GM19324 (cell line): ENCODE measurements around the gene IP6K2.

Experiments used
- ATAC-seq: cut with Tn5 transposase; IDR thresholded peaks from one replicate; pipeline ENCODE4 v1.9.1; 2021; ENCODE audit warnings: mild to moderate bottlenecking, moderate library complexity; ENCODE audit not compliant: unreplicated experiment, low FRiP score

Gene IP6K2

GRCh38 chr3:48692551-48692950, 24.5 kb downstream of the IP6K2 start:
- ATAC-seq, result no peak

GRCh38 chr3:48690846-48691458, 26.1 kb downstream of the IP6K2 start:
- no peak for ATAC-seq

GRCh38 chr3:48689384-48689783, 27.6 kb downstream of the IP6K2 start:
- ATAC-seq, result no peak

GRCh38 chr3:48688737-48689075, 28.3 kb downstream of the IP6K2 start:
- ATAC-seq, result no peak

DNA sequence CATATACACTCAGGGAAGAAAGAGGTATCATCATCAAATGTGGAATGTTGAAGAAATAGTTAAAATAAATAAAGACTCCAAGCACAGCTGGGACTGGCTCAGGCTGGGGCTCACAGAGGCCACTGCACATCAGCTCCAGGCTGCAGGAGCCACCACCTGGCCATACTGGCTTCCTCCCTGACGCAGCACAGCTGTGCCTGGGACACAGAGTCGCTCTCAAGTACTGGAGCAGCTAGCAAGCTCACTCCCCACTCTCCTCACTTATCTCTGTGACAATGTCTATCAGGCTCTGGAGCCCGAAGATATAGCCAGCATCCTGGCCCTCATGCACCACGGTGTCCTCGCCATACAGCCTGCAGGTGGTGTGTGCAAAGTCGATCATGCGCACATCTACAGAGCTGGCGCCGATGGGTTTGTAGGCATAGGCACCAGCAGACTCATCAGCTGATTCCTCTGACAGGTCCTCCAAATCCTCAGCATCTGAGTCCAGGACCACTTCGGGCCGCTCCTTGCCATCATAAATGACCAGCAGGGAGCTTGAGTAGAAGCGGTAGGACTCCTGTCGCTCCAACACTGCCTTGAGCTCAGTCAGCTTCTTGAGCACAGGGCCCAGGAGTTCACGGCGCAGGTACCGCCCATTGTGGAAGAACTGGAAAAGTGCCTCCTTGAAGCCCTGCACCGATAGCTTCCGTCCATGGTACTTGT, 28.8 kb downstream of the IP6K2 start:
- no peak for ATAC-seq

DNA sequence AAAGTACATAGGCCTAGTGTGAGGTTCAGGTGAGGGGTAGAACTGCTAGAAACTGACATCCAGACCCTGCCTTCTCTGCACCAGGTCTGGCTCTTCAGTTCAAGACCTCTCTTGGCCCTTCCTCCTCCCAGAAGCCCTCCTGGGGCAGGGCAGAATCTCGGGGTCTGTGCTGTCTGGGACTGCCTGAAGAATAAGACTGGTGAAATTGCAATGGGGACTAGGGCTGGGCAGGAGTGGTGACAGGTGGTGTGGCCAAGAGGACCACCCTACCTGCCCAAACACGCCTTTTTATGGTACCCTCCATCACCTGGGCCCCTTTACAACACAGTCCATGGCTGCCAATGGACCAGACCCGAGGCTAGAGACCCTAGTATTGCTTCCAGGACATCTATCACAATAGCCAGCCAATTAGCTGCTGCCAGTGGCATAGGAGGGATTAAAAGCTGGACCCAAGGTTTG, 29.8 kb downstream of the IP6K2 start:
- ATAC-seq, result no peak

- ATAC-seq, result no peak
These were observed 30.3 kb downstream of the IP6K2 start for GRCh38 chr3:48686538-48687219.

DNA sequence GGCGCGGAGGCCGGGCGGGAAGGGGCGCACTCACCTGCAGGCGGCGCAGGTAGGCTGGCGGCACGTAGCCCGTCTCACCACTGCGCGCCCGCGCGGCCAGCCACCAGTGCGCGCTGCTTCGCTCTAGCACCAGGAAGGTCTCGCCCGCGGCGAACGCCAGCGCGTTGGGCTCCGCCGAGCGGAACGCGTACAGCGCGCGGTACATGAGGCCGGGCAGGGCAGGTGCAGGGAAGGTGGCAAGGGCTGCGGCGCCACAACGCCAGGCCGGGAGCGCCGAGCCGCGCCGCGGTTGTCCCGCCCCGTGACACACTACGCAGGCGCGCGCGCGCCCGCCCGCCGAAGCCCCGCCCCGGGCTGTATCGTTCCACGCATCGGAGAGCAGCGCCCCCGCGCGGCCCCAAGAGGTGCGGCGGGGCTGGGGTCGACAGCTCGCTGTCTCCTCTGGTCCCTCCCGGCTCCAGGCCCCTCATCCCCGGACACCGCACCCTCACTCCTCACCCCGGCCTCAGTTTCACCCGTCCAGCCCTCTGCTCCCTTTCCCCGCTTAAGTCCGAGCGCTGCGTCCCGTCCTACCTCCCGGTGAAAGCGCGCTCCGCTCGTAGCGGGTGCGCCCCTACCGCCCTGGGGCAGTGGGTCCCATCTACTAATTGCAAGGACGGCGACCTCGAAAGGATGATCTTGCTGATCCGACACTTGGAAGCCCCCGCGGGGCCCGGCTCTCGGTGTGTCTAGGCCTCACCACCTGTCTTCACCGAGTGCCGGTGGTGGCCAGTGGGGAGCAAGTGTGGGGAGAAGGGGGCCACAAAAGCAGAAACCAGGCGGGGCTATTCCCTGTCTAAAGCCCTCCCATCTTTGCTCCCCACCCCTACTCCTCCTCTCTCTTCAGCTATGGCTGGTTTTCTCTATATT, 31.2 kb downstream of the IP6K2 start, which contains the start of gene NCKIPSD:
TSS of gene NCKIPSD (minus strand) at position 313 of the 909 bp plus-strand sequence. CDS start at position 205, 108 bp downstream.
- ATAC-seq, result peak; percentile 85

GRCh38 chr3:48685293-48685602, 31.8 kb downstream of the IP6K2 start:
- no peak for ATAC-seq

DNA sequence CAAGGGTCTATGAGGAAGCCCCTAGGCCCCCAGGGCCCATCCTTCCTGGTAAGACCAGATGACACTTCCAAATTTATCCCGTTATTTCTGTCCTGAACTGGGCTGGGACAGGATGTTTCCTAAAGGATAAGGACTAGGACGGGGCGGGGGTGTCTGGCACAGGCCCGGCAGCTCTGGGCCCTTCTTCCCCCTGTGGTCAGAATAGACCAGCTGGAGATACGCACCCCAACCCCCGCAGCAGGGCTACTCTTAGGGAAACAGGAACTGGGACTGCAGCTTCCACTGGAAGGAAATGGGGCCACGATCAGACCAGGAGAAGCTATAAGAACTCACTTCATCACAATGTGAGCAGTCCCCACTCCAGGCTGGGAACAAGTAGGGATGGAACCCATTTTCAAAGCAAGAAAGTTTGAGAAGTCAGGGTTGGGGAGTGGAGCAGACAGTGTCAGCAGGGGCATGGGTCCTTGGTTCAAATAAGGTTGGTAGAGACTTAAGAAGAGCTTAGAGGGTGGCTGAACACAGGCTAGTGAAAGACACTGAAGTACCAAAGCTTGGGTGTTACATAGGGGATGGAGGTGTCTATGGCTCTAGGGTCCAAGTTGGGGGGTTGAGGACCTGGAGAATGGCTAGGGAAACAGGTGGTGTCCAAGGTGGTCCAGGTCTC, 32.4 kb downstream of the IP6K2 start:
- no peak for ATAC-seq

DNA sequence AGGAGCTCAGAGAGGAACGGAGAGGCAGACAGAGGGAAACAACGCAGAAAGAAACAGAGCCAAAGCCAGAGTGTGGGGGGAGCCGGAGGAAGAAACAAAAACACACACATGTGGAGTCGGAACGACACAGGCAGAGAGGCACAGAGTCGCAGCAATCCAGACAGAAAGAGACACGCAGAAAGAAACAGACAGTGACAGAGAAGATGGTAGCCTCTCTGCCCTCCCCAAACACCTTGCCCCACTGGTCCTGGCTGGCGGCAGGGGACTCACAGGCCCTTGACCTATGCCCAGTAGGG, 33.0 kb downstream of the IP6K2 start:
- no peak for ATAC-seq

DNA sequence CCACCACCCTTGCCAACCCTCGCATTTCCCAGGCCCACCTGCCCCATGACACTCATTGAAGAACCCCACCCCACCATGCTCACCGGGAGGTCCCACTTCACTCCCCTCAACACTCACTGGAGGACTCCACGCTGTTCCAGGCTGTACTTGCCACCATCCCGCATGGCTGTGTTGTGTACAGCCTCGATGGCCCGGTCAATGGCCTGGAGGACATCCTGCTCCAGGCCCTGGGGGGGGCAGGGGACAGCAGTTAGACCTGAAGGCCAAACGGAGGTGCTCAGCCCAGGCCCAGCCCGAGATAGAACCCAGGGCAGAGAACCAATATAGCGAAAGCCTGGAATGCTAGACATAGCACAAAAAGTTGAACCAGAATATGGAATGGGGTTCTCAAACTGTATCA, 34.2 kb downstream of the IP6K2 start:
- ATAC-seq, result no peak

DNA sequence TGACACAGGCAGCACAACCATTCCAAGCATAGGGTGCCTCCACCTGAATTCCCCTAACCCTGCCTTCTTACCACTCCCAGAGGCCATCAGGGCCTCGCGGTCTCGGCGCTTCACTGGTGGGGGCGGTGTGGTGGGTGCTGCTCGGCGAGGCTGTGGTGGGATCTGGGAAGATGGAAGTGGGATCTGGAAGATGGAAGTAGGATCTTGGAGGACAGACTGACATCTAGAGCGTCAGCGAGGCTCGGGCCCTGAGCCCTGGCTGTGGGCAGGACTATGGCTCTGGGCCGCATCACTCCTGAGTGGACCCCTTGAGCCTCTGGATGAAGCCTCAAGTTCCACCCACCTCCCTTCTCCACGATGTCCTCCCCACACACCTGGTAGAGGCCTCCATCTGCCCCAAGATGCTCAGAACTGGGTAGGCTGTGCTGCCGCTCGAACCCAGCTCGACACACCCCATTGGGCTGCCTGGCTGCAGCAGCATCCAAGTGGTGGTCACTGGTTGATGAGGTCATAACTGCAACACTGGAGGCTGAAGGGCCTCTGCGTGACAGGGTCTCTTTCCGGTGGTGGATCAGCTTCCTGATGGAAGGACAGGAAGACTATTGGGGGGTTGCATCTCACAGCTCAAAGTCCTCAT, 34.9 kb downstream of the IP6K2 start:
- ATAC-seq, result no peak

DNA sequence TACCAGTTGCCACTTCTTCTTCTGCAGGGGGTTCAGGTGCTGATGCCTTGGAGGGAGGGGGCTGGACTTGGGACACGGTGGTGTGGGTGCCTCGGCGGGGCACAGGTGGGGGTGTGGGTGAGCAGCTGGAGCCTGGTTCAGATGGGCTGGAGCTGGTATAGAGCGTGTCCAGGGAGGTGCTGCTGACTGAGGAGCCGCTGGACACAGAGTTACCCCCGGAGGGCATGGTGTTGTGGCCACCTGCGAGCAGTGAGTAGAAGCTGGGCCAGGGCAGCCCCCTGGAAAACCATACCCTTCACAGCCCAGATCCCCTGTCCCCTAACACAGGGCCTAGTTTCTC, 35.5 kb downstream of the IP6K2 start:
- no peak for ATAC-seq

DNA sequence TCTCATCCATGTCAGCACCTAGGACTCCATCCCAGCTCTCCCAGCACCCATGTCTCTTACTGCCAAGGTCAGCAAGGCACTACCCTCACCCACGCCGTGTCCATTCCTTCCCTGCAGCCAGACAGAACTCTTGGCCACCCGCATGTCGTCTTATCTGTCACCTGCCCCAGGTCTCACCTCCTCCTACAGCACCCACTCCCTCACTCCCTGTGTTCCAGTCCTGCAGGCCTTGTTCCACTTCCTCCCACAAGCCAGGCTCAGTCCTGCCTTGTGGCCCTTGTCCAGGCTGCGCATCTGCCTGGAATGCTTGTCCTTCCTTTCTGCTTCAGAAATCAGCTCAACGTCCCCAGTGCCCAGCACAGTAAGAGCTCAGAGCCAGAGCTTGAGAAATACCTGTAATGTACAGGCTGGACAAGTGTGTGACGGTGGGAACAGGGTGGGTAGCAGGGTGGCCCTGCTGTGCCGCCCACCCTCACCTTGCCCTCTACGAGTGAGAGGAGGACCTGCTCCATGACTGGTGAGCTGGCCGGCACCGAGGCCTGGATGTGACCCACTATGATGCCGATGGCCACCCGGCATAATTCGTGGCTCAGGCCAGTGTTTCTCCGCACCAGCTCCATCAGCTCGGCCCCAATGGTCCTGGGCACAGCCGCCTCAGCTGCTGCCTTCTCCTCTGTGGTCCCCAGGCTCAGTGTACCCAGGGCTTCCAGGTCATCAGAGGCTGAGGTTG, 36.0 kb downstream of the IP6K2 start:
- no peak for ATAC-seq

DNA sequence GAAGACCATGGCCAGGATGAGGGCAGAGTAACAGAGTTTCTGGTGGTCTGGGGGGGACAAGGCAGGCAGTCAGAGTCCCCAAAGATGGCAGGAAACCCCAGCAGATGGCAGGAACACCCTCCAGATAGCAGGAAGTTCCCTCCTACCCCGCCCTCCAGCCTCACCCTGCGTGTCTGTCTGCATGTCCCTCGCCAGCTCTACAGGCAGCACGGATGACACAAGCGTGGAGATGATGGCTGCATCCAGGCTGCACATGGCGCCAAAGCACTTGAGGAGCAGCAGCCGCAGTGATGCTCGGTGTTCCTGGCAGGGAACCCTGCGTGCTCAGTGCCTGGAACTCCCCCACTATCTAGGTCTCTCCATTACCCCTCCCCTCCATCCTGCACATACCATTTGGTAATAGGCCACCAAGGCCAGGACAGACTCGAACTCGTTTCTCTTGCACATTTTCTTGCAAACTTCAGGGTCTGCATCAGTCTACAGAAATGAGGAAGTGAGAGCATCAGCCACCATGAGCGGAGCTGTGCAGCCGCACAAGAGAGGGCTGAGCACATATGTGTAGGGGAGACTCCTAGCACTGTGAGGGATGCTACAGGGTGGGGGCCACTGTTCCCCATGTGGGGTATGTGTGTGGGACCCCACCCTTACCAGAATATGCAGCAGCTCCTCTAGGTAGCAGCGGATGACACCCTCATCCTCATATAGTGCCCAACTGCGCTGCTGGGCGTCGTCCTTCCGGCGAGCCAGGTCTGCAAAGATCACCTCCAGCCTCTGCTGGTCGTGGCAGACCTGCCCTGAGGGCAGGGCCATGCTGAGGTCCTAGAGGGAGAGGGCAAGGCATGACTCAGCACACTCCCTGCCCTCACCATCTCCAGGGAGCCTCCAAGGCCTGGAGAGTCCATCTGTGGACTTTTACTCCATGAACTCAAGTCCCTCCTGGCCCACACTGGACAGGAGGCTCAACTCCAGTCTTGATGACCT, 37.3 kb downstream of the IP6K2 start:
- no peak for ATAC-seq

- ATAC-seq, result no peak
These were observed 38.2 kb downstream of the IP6K2 start for GRCh38 chr3:48678566-48679380.

DNA sequence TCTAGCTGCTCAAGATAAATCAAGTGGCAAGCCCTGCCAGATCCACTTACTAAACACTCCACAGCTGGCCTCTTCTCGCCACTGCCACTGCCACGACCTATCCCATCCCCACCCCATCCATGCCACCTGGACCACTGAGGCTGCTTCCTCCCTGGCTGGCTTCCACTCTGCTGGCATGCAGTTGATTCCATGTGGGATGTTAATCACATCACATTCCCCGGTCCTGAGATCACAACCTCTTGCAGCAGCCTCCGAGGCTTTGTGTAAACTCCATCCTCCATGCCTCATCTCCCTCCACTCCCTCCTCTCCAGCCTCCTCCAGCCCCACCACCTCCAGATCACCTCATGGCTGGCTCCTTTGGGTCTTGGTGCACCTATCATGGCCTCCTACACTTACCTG, 39.0 kb downstream of the IP6K2 start:
- no peak for ATAC-seq
